NCI-H345 treated with DMSO at 0.1 percent for 48 hours (cell line): Measurements from ENCODE around the gene OSMR.

Experiments used
- DNase-seq: peaks from one replicate; lab custom pipeline; 2025; ENCODE audit not compliant: unreplicated experiment; lab: John Stamatoyannopoulos, UW

OSMR gene

GRCh38 chr5:38870595-38870994 is 24.8 kb downstream of the OSMR start:
- no peak for DNase-seq

- no peak for DNase-seq
Measured at GRCh38 chr5:38871058-38871605, 25.3 kb downstream of the OSMR start.

DNA sequence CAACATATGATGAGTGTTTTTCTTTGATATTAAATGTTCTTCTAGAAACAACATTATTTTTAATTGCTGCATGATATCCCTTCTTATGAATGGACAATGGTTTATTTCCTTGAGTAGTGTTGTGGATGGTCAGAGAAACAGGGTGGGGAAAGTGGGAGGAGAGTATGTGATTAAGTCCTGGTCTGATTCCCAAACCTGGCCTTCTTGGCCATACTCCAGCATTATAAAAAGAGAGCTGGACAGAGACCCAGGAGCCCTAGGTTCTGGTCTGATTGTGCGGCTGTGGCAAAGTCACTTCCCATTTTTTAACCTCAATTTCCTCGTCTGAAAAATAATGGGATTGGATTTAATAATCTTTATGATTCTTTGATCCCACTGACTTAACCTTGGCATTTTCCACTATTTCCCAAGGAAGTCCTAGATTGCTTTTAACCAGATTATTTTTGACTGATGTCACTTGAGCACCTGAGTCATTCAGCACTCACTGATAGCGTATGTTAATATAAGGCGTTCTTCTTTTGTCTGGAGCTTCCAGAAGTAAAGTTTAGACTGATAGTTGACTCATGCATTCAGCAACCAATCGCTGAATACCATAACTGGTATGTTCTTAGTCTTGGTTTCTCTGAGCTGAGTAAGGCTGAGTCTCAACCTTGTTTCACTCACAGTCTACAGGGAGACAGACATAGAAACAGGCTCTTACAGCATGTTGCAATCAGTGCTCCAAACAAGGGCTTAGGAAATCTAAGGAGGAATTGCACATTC is 26.2 kb downstream of the OSMR start:
- no peak for DNase-seq

- DNase-seq = no peak
Measured at GRCh38 chr5:38872826-38873225, 27.0 kb downstream of the OSMR start.

- no peak for DNase-seq
Measured at GRCh38 chr5:38874948-38875456, 29.2 kb downstream of the OSMR start.

GRCh38 chr5:38878391-38879077 is 32.7 kb downstream of the OSMR start:
- no peak for DNase-seq

- no peak for DNase-seq
Measured at GRCh38 chr5:38879078-38879460, 33.3 kb downstream of the OSMR start.

DNA sequence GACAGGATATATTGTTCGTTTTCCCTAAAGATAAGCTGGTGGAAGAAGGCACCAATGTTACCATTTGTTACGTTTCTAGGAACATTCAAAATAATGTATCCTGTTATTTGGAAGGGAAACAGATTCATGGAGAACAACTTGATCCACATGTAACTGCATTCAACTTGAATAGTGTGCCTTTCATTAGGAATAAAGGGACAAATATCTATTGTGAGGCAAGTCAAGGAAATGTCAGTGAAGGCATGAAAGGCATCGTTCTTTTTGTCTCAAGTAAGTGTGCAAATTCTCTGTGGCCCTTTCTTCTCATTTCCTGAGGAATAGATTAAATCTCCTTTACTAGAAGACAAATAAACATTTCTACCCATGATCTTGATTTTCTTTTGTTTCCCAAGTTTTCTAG is 38.0 kb downstream of the OSMR start:
- DNase-seq = no peak

GRCh38 chr5:38885208-38885607 is 39.4 kb downstream of the OSMR start:
- DNase-seq = no peak

DNA sequence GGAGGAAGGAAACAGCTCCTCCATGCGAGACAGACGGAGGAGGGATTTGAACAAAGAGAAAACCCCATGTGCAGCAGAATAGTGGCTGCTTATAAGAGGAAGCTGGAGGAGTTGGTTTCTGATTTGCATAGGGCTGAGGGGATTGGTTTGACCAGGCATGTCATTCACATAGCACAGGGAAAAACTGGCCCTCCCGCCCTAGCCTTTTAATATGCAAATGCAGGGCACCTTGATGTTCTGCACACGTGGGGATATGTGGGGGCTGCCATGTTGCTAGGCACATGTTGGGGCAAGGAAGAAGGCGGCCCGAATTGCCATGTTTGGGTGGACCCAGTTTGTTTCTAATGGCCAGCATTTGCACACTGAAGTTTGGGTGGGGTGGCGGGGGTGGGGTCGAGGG is 42.2 kb downstream of the OSMR start:
- no peak for DNase-seq

GRCh38 chr5:38889424-38889823 is 43.6 kb downstream of the OSMR start:
- no peak for DNase-seq

DNA sequence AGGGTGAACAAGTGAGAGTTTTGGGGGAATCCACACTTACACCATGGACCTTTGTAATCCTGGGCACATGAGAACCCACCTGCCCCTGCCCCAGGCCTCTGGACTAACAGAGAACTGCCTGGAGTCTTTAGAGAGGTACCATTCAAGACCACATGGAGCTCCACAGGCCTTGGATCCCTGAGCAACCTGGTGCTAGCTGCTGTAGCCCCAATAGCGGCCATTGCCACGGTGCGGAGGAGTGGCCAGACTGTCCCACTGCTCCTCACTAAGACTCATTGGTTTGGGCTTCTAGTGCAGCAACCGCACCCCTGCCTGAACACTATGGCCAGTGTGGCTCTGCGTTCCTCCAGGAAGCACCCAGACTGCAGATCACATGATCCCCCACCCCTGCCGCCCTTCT is 45.8 kb downstream of the OSMR start:
- DNase-seq = no peak

DNA sequence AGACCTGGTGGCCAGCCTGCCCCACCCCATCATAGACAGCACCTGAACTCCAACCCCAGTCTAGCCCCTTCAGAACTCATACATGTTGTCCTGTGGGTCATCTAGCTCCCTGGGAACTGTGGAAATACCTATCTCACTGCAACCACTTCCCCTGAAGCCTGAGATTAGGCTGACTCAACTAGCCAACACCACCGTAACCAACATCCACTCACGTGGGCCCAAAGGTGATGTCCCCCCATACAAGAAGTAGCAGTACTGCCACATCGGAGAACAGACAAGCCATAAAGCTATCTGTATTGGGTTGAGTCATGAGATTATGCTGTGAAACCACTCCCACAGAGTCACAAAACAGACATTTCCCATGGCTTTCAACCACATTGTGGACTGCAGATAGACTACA is 46.6 kb downstream of the OSMR start:
- no peak for DNase-seq

- no peak for DNase-seq
Measured at GRCh38 chr5:38896760-38897159, 50.9 kb downstream of the OSMR start.

- no peak for DNase-seq
Measured at GRCh38 chr5:38899936-38900335, 54.1 kb downstream of the OSMR start.

DNA sequence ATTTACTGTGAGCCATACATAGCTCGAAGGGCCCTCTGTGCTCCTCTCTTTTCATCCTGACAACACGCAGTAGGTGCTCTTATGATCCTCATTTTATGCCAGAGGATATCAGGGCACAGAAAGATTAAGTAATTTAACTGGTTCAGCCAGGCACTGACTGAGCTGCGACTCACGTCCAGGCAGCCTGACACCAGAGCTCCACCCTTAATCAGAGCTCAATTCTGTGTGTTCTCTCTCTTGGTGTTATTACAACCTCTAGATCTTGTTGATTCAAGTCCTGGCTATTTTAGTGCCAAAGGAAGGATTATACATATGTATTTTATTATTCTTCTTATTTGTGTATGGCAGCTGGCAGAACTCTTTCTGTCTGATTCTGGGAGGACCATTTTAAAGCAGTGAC is 59.7 kb downstream of the OSMR start:
- no peak for DNase-seq

GRCh38 chr5:38906503-38906902 is 60.7 kb downstream of the OSMR start:
- DNase-seq = no peak

DNA sequence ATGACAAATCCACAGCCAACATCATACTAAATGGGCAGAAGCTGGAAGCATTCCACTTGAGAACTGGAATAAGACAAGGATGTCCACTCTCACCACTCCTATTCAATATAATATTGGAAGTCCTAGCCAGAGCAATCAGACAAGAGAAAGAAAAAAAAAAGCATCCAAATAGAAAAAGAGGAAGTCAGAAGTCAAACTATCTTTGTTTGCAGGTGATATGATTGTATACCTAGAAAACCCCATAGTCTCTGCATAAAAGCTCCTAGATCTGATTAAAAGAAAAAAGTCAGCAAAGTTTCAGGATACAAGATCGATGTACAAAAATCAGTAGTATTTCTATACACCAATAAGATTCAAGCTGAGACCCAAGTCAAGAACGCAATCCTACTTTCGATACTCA is 66.1 kb downstream of the OSMR start:
- DNase-seq = no peak

GRCh38 chr5:38913714-38914113 is 67.9 kb downstream of the OSMR start:
- DNase-seq = no peak

GRCh38 chr5:38916802-38917201 is 71.0 kb downstream of the OSMR start:
- DNase-seq = peak; percentile 31

DNA sequence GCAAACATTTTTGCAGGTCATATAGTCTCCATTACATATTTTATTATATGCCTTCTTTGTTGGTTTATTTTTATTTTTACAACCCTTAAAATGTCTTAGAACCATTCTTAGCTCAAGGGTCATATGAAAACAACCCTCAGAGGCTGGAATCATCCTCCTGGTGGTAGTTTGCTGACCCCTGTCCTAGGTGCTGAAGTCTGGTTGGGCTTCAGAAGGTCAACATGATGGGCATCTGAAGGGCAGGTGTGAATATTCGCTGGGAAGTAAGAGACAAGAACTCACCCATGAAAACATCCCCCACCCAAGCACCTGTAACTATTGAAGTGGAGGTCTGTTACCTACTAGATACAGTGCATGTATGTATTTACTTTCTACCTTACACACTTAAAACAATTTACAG is 75.4 kb downstream of the OSMR start:
- no peak for DNase-seq

GRCh38 chr5:38922199-38922598 is 76.4 kb downstream of the OSMR start:
- DNase-seq = no peak
